Measurements from ENCODE around the gene FAM20C. TPM values are rescaled to one million over a fixed set of nuclear protein-coding genes. Genes with fewer than 3 reads are reported as not detected.
A peak's percentile ranks its signal among the peaks of the same experiment; 100 is the strongest.

FAM20C gene
- total RNA-seq, 1 donor from 2014 or later, result 21.9 TPM

GRCh38 chr7:217781-218180 is 25.4 kb downstream of the FAM20C start:
- no peak overlapping the region for H3K27ac Mint-ChIP-seq (ENCODE audit: unreplicated experiment)
- H3K27me3 Mint-ChIP-seq (ENCODE audit: low read depth), result no peaks in the 10 kb centered on the region
- H3K4me3 Mint-ChIP-seq, result no peak overlapping the region
- no peak for TF ChIP-seq CTCF (conservative IDR thresholded peaks at IDR 0.05)
- H3K4me1 Mint-ChIP-seq, result peaks cover 18% of the 10 kb centered on the region
- no peaks in the 10 kb centered on the region for H3K9me3 Mint-ChIP-seq
- DNase-seq (ENCODE audit: low read depth, low spot score), result no peak
- peaks cover 10% of the 10 kb centered on the region for H3K36me3 Mint-ChIP-seq (ENCODE audit: low read depth)

- no peaks in the 10 kb centered on the region for H3K9me3 Mint-ChIP-seq
- TF ChIP-seq CTCF (conservative IDR thresholded peaks at IDR 0.05), result no peak
- DNase-seq (ENCODE audit: low read depth, low spot score), result no peak
- no peak overlapping the region for H3K4me3 Mint-ChIP-seq
- peaks cover 20% of the 10 kb centered on the region for H3K4me1 Mint-ChIP-seq
- no peak overlapping the region for H3K27ac Mint-ChIP-seq (ENCODE audit: unreplicated experiment)
- H3K27me3 Mint-ChIP-seq (ENCODE audit: low read depth), result no peaks in the 10 kb centered on the region
- peaks cover 9% of the 10 kb centered on the region for H3K36me3 Mint-ChIP-seq (ENCODE audit: low read depth)
These were observed 25.9 kb downstream of the FAM20C start for GRCh38 chr7:218316-218715.

- no peak overlapping the region for H3K27ac Mint-ChIP-seq (ENCODE audit: unreplicated experiment)
- H3K36me3 Mint-ChIP-seq (ENCODE audit: low read depth), result peaks cover 2% of the 10 kb centered on the region
- H3K4me3 Mint-ChIP-seq, result no peak overlapping the region
- no peaks in the 10 kb centered on the region for H3K27me3 Mint-ChIP-seq (ENCODE audit: low read depth)
- no peak for TF ChIP-seq CTCF (conservative IDR thresholded peaks at IDR 0.05)
- no peak for DNase-seq (ENCODE audit: low read depth, low spot score)
- H3K4me1 Mint-ChIP-seq, result peaks cover 20% of the 10 kb centered on the region
- H3K9me3 Mint-ChIP-seq, result no peaks in the 10 kb centered on the region
These were observed 26.7 kb downstream of the FAM20C start for GRCh38 chr7:218896-219580.

GRCh38 chr7:219581-220150 is 27.3 kb downstream of the FAM20C start:
- no peak for DNase-seq (ENCODE audit: low read depth, low spot score)
- H3K27me3 Mint-ChIP-seq (ENCODE audit: low read depth), result no peaks in the 10 kb centered on the region
- H3K4me1 Mint-ChIP-seq, result peaks cover 20% of the 10 kb centered on the region
- no peak for TF ChIP-seq CTCF (conservative IDR thresholded peaks at IDR 0.05)
- no peak overlapping the region for H3K4me3 Mint-ChIP-seq
- H3K9me3 Mint-ChIP-seq, result no peaks in the 10 kb centered on the region
- H3K36me3 Mint-ChIP-seq (ENCODE audit: low read depth), result peaks cover 2% of the 10 kb centered on the region
- H3K27ac Mint-ChIP-seq (ENCODE audit: unreplicated experiment), result no peak overlapping the region

GRCh38 chr7:220151-220841 is 27.9 kb downstream of the FAM20C start:
- no peak overlapping the region for H3K4me3 Mint-ChIP-seq
- DNase-seq (ENCODE audit: low read depth, low spot score), result peak; percentile 18
- H3K4me1 Mint-ChIP-seq, result peaks cover 20% of the 10 kb centered on the region
- peaks cover 2% of the 10 kb centered on the region for H3K36me3 Mint-ChIP-seq (ENCODE audit: low read depth)
- no peaks in the 10 kb centered on the region for H3K9me3 Mint-ChIP-seq
- no peaks in the 10 kb centered on the region for H3K27me3 Mint-ChIP-seq (ENCODE audit: low read depth)
- peak overlapping the region; percentile 43 for H3K27ac Mint-ChIP-seq (ENCODE audit: unreplicated experiment)
- TF ChIP-seq CTCF (conservative IDR thresholded peaks at IDR 0.05), result no peak
